Prostate gland (tissue), 2 donors: Measurements from ENCODE around the gene NEB. TPM values are rescaled to one million over a fixed set of nuclear protein-coding genes. Genes with fewer than 3 reads are reported as not detected.

Experiments
- DNase-seq: peaks from one replicate; pipeline ENCODE4 v3.0.0-alpha.2; 2019; ENCODE audit warnings: low spot score
- H3K27ac ChIP-seq, 2 donors: fragments of 200-600 bp; sonication (generic); 2 replicates each; pipeline ENCODE4 v1.5.1; 2017 to 2019
- H3K27me3 ChIP-seq: fragments of 200-600 bp; sonication (generic); replicated peaks from 2 replicates; pipeline ENCODE4 v1.5.1; 2019; ENCODE audit not compliant: insufficient read depth
- H3K36me3 ChIP-seq, 2 donors: fragments of 200-600 bp; sonication (generic); 1 replicate in 1 of 2; 2 replicates in 1 of 2; pipeline versions ENCODE4 v1.5.1 to v1.8.1; 2017 to 2019
- H3K4me1 ChIP-seq: fragments of 200-600 bp; sonication (generic); replicated peaks from 2 replicates; pipeline ENCODE4 v1.5.1; 2019
- H3K4me3 ChIP-seq, 2 donors: fragments of 200-600 bp; sonication (generic); 2 replicates each; pipeline ENCODE4 v1.5.1; 2017 to 2019
- H3K9me3 ChIP-seq: fragments of 200-600 bp; sonication (generic); 2 replicates; pipeline ENCODE4 v1.5.1; 2017
- POLR2A ChIP-seq: fragments of 450-650 bp; IDR thresholded peaks from one replicate; pipeline ENCODE4 v1.6.1; 2016; ENCODE audit warnings: antibody characterized with exemption, mild to moderate bottlenecking
- POLR2AphosphoS5 ChIP-seq: sonication (generic); formaldehyde crosslinking; IDR thresholded peaks from one replicate; pipeline ENCODE4 v1.6.1; 2017; ENCODE audit warnings: antibody characterized with exemption
- WGBS: methylation state at CpG from one replicate; pipeline ENCODE4 v1.1.5; 2018; 5-methylcytosine and 5-hydroxymethylcytosine counted together
- intact Hi-C: fragments of 100-400 bp; cut with DNase I; formaldehyde crosslinking; loops from one replicate; pipeline ENCODE4 v1.14.2; 2022
- total RNA-seq, 2 donors: library from RNA; depleted of rRNA; stranded (reverse); fragments of >200 nt; gene quantifications; one replicate each; pipeline ENCODE4 v1.1.0, GENCODE V29; 2016
- TF ChIP-seq, protein P1 (sequence below), 4 experiments: fragments of 200-600 bp in 2 of 4; fragments of 450-650 bp in 2 of 4; sonication (generic) in 2 of 4; IDR thresholded peaks; 1 replicate in 3 of 4; 2 replicates in 1 of 4; pipeline ENCODE4 v1.5.1; 2016 to 2019; ENCODE audit warnings: antibody characterized with exemption in 4 of 4, mild to moderate bottlenecking in 2 of 4, moderate library complexity in 2 of 4

Gene NEB
- total RNA-seq, 2 donors from 2014 or later: 7.3 to 57.9 TPM

DNA sequence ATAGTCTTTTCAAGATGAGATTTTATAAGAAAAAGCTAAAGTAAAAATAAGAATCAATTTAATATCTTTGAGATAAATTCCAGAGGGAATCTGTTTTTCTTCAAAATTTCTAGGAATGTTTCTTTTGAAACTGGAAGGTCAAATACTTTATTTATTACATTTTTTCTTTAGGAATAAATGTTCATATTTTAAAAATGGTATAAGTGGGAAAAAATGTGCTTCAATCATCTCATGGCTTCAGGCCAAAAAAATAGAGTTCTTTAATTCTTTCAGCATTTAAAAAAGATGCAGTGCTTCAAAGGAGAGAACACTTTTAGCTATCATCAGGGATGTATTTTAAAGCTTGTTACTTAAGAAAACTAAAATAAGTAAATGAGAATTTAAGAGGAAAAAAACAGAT, 110.6 kb downstream of the NEB start:
- intact Hi-C loops: no loop called here
- Histone ChIP-seq H3K27ac (no peak overlapping the region), H3K36me3 (no peaks in the 10 kb centered on the region), H3K9me3 (no peaks in the 10 kb centered on the region), H3K4me1 (no peaks in the 10 kb centered on the region), H3K27me3 (no peaks in the 10 kb centered on the region), H3K4me3 (no peak overlapping the region)
- DNase-seq: no peak
- TF ChIP-seq, protein P1, sequence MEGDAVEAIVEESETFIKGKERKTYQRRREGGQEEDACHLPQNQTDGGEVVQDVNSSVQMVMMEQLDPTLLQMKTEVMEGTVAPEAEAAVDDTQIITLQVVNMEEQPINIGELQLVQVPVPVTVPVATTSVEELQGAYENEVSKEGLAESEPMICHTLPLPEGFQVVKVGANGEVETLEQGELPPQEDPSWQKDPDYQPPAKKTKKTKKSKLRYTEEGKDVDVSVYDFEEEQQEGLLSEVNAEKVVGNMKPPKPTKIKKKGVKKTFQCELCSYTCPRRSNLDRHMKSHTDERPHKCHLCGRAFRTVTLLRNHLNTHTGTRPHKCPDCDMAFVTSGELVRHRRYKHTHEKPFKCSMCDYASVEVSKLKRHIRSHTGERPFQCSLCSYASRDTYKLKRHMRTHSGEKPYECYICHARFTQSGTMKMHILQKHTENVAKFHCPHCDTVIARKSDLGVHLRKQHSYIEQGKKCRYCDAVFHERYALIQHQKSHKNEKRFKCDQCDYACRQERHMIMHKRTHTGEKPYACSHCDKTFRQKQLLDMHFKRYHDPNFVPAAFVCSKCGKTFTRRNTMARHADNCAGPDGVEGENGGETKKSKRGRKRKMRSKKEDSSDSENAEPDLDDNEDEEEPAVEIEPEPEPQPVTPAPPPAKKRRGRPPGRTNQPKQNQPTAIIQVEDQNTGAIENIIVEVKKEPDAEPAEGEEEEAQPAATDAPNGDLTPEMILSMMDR (IDR thresholded peaks at IDR 0.05): no peak
- TF ChIP-seq POLR2AphosphoS5 (no peak), POLR2A (no peak)

DNA sequence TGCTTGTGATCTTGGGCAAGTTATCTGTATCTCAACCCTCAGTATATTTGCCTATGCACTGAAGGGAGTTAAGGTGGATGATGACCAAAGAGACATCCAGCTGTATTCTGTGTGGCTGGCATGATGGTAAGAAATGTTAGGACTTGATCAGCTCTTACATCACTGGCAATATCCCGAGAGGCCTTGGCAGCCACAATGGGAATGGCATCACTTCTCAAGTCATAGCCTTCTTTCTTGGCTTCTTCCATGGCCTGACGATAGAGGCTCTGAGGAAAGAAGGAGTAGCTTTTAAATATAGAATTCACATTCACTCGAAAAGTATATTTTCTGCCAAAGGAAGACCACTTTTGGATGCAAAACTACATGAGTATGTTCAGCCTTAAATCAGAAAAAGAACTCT, 113.5 kb downstream of the NEB start:
- H3K27me3 ChIP-seq: no peaks in the 10 kb centered on the region
- 90% methylated on average over 3 of the region's 3 CpGs for WGBS
- no peak for DNase-seq
- H3K9me3 ChIP-seq: no peaks in the 10 kb centered on the region
- H3K36me3 ChIP-seq: no peaks in the 10 kb centered on the region
- no peak overlapping the region for H3K4me3 ChIP-seq
- no peak overlapping the region for H3K27ac ChIP-seq
- no peak for TF ChIP-seq POLR2A
- TF ChIP-seq, protein P1 (IDR thresholded peaks at IDR 0.05): no peak
- TF ChIP-seq POLR2AphosphoS5: no peak
- intact Hi-C loops: no loop called here
- H3K4me1 ChIP-seq: no peaks in the 10 kb centered on the region

DNA sequence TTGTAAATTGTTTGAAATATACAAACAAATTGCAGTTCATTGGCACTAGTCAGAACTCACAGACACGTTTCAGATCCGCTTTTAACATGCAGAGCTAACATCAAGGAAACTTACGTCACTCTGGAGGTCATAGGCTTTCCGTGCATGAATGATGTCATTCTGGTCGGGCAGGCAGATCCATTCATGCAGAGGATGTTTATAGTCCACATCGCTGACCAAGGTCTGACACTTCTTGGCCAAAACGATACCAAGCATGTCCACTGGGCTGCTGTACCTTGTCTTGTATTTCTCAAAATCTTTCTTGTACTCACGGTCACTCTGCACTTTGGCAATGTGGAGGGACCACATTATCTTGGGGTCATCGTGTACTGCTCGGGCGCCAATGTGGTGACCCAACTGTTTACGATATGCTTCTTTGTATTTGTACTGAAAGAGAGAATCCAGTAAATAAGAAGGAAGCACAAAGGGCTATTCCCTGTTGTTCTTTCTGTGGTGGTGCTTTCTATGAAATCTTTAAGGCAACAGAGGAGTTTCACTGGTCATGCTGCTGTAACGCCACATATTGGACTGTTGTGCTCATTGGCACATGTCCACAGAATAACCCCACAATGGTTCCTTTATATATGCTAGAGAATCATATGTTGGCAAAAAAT, 114.8 kb downstream of the NEB start:
- TF ChIP-seq POLR2AphosphoS5 (no peak), POLR2A (no peak)
- TF ChIP-seq, protein P1 (IDR thresholded peaks at IDR 0.05): no peak
- no peaks in the 10 kb centered on the region for H3K36me3 ChIP-seq
- no peaks in the 10 kb centered on the region for H3K4me1 ChIP-seq
- DNase-seq: no peak
- WGBS: 66% methylated on average over 13 of the region's 13 CpGs
- H3K9me3 ChIP-seq: no peaks in the 10 kb centered on the region
- H3K27me3 ChIP-seq: no peaks in the 10 kb centered on the region
- H3K4me3 ChIP-seq: no peak overlapping the region
- no peak overlapping the region for H3K27ac ChIP-seq
- intact Hi-C loops: no loop called here

DNA sequence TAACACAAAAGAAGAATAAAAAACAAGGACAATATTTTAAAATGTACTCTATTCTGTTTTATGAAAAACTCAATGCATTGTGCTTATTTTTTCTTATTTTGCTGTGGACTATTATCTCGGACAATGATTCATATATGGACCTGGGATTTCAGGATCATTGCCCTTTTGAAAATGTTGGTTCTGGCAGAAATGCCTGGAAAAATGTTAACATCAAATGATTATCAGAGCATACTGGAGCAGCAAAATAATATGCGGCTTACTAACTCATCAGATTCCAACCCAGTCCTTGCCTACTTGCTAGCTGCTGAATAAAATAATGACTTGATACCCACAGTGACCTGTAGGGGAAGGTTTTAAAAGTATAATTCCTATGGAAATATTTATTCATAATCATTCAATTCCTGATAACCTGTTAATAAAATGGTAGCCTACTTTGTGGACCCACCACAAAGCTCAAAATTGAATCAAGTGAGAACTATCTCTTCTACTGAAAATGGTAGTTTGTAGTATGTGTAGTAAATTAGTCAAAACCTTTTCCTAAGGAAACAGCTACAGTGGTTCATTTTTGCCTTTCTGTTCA, 117.4 kb downstream of the NEB start:
- Histone ChIP-seq H3K4me3 (no peak overlapping the region), H3K36me3 (no peaks in the 10 kb centered on the region), H3K27ac (no peak overlapping the region), H3K27me3 (no peaks in the 10 kb centered on the region), H3K9me3 (no peaks in the 10 kb centered on the region), H3K4me1 (no peaks in the 10 kb centered on the region)
- intact Hi-C loops: no loop called here
- no peak for TF ChIP-seq POLR2AphosphoS5
- TF ChIP-seq, protein P1 (IDR thresholded peaks at IDR 0.05): no peak
- TF ChIP-seq POLR2A: no peak
- DNase-seq: no peak
- 88% methylated on average over 2 of the region's 2 CpGs for WGBS
